Liver (tissue), 3 donors: ENCODE results near the gene NPR2.

Experiments used
- EGR1 ChIP-seq, 2 donors: IDR thresholded peaks; 2 replicates each; pipeline ENCODE4 v1.6.1; 2016 to 2018; ENCODE audit warnings: antibody characterized with exemption in 2 of 2, low read depth in 2 of 2
- FOXA2 ChIP-seq: IDR thresholded peaks from 2 replicates; pipeline ENCODE4 v1.6.1; 2016; ENCODE audit warnings: antibody characterized with exemption
- GABPA ChIP-seq, 2 donors: IDR thresholded peaks in 1 of 2; conservative IDR thresholded peaks in 1 of 2; 2 replicates each; pipeline ENCODE4 v1.6.1; 2016; ENCODE audit warnings: antibody characterized with exemption in 2 of 2, mild to moderate bottlenecking in 1 of 2, moderate library complexity in 1 of 2
- HNF4G ChIP-seq: IDR thresholded peaks from 2 replicates; pipeline ENCODE4 v1.6.1; 2016; ENCODE audit warnings: antibody characterized with exemption
- JUND ChIP-seq, 2 donors: IDR thresholded peaks; 2 replicates each; pipeline ENCODE4 v1.6.1; 2016; ENCODE audit warnings: antibody characterized with exemption in 2 of 2
- RXRA ChIP-seq, 2 donors: IDR thresholded peaks; 2 replicates each; pipeline ENCODE4 v1.6.1; 2017 to 2018; ENCODE audit warnings: antibody characterized with exemption in 2 of 2, mild to moderate bottlenecking in 1 of 2
- SP1 ChIP-seq: IDR thresholded peaks from 2 replicates; pipeline ENCODE4 v1.6.1; 2018; ENCODE audit warnings: antibody characterized with exemption, mild to moderate bottlenecking
- TAF1 ChIP-seq: conservative IDR thresholded peaks from 2 replicates; pipeline ENCODE4 v1.6.1; 2016; ENCODE audit warnings: antibody characterized with exemption, mild to moderate bottlenecking
- YY1 ChIP-seq: IDR thresholded peaks from 2 replicates; pipeline ENCODE4 v1.6.1; 2016; ENCODE audit warnings: antibody characterized with exemption, mild to moderate bottlenecking
- TF ChIP-seq, protein P1 (sequence below): fragments of 150-350 bp; IDR thresholded peaks from 2 replicates; pipeline ENCODE4 v1.5.1; 2017; ENCODE audit warnings: improper control_type of control experiment, low read depth, low read length; ENCODE audit not compliant: missing input control
- TF ChIP-seq, protein P2 (sequence below): IDR thresholded peaks from 2 replicates; pipeline ENCODE4 v1.6.1; 2016; ENCODE audit warnings: antibody characterized with exemption, mild to moderate bottlenecking
- TF ChIP-seq, protein P3 (sequence below): IDR thresholded peaks from 2 replicates; pipeline ENCODE4 v1.6.1; 2016; ENCODE audit warnings: antibody characterized with exemption
- TF ChIP-seq, protein P4 (sequence below): IDR thresholded peaks from 2 replicates; pipeline ENCODE4 v1.6.1; 2016; ENCODE audit warnings: antibody characterized with exemption
- TF ChIP-seq, protein P5 (sequence below): IDR thresholded peaks from 2 replicates; pipeline ENCODE4 v1.6.1; 2016; ENCODE audit warnings: antibody characterized with exemption
- donor health status: healthy.
- donor health status: healthy.

DNA sequence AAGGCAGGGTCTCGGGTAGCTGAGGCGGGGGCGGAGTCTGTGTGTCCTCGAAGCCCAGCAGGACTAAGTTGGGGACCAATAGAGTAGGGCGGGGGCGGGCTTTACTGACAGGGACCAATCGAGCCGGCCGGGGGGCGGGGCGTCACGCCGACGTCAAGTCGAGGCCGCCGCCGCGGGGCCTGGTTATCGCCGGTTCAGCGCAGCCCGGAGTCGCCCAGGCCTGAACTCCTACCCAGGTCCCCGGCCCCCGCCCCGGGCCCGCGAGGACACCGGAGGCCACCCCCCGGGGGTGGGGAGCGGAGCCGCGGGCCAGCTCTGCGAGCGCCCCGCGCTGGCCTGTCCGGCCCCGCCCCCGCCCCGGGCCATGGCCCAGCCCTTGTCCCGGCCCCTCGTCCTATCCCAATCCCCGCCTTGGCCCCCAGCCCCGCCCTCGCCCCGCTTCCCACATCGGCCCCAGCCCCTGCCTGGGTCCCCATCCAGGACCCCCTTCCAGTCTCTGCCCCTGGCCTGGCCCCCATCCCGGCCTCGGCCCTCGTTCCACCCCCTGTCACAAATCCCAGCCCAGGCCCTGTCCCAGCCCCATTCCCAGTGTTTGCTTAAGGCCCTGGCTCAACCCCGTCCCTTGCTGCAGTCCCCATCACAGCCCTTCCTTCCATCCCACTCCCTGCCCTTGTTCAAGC lies 37.8 kb downstream of the NPR2 start, which contains the start of gene TMEM8B:
- TF ChIP-seq, protein P1, sequence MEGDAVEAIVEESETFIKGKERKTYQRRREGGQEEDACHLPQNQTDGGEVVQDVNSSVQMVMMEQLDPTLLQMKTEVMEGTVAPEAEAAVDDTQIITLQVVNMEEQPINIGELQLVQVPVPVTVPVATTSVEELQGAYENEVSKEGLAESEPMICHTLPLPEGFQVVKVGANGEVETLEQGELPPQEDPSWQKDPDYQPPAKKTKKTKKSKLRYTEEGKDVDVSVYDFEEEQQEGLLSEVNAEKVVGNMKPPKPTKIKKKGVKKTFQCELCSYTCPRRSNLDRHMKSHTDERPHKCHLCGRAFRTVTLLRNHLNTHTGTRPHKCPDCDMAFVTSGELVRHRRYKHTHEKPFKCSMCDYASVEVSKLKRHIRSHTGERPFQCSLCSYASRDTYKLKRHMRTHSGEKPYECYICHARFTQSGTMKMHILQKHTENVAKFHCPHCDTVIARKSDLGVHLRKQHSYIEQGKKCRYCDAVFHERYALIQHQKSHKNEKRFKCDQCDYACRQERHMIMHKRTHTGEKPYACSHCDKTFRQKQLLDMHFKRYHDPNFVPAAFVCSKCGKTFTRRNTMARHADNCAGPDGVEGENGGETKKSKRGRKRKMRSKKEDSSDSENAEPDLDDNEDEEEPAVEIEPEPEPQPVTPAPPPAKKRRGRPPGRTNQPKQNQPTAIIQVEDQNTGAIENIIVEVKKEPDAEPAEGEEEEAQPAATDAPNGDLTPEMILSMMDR: no peak
- TF ChIP-seq, protein P2, sequence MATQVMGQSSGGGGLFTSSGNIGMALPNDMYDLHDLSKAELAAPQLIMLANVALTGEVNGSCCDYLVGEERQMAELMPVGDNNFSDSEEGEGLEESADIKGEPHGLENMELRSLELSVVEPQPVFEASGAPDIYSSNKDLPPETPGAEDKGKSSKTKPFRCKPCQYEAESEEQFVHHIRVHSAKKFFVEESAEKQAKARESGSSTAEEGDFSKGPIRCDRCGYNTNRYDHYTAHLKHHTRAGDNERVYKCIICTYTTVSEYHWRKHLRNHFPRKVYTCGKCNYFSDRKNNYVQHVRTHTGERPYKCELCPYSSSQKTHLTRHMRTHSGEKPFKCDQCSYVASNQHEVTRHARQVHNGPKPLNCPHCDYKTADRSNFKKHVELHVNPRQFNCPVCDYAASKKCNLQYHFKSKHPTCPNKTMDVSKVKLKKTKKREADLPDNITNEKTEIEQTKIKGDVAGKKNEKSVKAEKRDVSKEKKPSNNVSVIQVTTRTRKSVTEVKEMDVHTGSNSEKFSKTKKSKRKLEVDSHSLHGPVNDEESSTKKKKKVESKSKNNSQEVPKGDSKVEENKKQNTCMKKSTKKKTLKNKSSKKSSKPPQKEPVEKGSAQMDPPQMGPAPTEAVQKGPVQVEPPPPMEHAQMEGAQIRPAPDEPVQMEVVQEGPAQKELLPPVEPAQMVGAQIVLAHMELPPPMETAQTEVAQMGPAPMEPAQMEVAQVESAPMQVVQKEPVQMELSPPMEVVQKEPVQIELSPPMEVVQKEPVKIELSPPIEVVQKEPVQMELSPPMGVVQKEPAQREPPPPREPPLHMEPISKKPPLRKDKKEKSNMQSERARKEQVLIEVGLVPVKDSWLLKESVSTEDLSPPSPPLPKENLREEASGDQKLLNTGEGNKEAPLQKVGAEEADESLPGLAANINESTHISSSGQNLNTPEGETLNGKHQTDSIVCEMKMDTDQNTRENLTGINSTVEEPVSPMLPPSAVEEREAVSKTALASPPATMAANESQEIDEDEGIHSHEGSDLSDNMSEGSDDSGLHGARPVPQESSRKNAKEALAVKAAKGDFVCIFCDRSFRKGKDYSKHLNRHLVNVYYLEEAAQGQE: no peak
- TF ChIP-seq GABPA (IDR thresholded peaks at IDR 0.05 in 1 of 2, conservative IDR thresholded peaks at IDR 0.05 in 1 of 2) (no peak), TAF1 (no peak), HNF4G (no peak), EGR1 (IDR thresholded peaks at IDR 0.05; ENCODE audit: low read depth in 2 of 2) (peak in 1 of 2 donors; percentile 33), SP1 (peak; percentile 10), FOXA2 (no peak), JUND (IDR thresholded peaks at IDR 0.05) (no peak), YY1 (no peak), RXRA (IDR thresholded peaks at IDR 0.05) (no peak)
- TF ChIP-seq, protein P3, sequence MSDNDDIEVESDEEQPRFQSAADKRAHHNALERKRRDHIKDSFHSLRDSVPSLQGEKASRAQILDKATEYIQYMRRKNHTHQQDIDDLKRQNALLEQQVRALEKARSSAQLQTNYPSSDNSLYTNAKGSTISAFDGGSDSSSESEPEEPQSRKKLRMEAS: no peak
- TF ChIP-seq, protein P4, sequence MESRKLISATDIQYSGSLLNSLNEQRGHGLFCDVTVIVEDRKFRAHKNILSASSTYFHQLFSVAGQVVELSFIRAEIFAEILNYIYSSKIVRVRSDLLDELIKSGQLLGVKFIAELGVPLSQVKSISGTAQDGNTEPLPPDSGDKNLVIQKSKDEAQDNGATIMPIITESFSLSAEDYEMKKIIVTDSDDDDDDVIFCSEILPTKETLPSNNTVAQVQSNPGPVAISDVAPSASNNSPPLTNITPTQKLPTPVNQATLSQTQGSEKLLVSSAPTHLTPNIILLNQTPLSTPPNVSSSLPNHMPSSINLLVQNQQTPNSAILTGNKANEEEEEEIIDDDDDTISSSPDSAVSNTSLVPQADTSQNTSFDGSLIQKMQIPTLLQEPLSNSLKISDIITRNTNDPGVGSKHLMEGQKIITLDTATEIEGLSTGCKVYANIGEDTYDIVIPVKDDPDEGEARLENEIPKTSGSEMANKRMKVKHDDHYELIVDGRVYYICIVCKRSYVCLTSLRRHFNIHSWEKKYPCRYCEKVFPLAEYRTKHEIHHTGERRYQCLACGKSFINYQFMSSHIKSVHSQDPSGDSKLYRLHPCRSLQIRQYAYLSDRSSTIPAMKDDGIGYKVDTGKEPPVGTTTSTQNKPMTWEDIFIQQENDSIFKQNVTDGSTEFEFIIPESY: no peak
- TF ChIP-seq, protein P5, sequence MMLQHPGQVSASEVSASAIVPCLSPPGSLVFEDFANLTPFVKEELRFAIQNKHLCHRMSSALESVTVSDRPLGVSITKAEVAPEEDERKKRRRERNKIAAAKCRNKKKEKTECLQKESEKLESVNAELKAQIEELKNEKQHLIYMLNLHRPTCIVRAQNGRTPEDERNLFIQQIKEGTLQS: no peak
